Subcutaneous abdominal adipose tissue (tissue), 5 donors: ENCODE data around the gene PCDH15.

Experiments
- H3K27ac ChIP-seq: one replicate; pipeline ENCODE4 v1.7.0; 2013; ENCODE audit warnings: low read depth, mild to moderate bottlenecking, inconsistent platforms, low read length, moderate library complexity
- H3K27me3 ChIP-seq, 5 donors: one replicate each; pipeline ENCODE4 v1.7.0; 2013; ENCODE audit warnings: low read length in 5 of 5, inconsistent platforms in 1 of 5; ENCODE audit not compliant: control insufficient read depth in 5 of 5, insufficient read depth in 4 of 5
- H3K36me3 ChIP-seq, 5 donors: one replicate each; pipeline ENCODE4 v1.7.0; 2013; ENCODE audit warnings: low read length in 5 of 5; ENCODE audit not compliant: control insufficient read depth in 5 of 5, insufficient read depth in 5 of 5
- H3K4me1 ChIP-seq, 5 donors: one replicate each; pipeline ENCODE4 v1.7.0; 2013; ENCODE audit warnings: low read length in 5 of 5, mild to moderate bottlenecking in 3 of 5, moderate library complexity in 1 of 5; ENCODE audit not compliant: control insufficient read depth in 5 of 5, insufficient read depth in 5 of 5
- H3K4me3 ChIP-seq, 5 donors: one replicate each; pipeline ENCODE4 v1.7.0; 2013; ENCODE audit warnings: low read length in 5 of 5, low read depth in 1 of 5
- H3K9ac ChIP-seq, 5 donors: one replicate each; pipeline ENCODE4 v1.7.0; 2013; ENCODE audit warnings: low read length in 5 of 5, mild to moderate bottlenecking in 4 of 5, moderate library complexity in 3 of 5
- H3K9me3 ChIP-seq, 5 donors: one replicate each; pipeline ENCODE4 v1.7.0; 2013; ENCODE audit warnings: low read length in 5 of 5; ENCODE audit not compliant: control insufficient read depth in 5 of 5
- donor health status: healthy.
- donor health status: healthy.
- donor health status: healthy.
- donor health status: healthy.
- donor health status: healthy.

PCDH15 gene

DNA sequence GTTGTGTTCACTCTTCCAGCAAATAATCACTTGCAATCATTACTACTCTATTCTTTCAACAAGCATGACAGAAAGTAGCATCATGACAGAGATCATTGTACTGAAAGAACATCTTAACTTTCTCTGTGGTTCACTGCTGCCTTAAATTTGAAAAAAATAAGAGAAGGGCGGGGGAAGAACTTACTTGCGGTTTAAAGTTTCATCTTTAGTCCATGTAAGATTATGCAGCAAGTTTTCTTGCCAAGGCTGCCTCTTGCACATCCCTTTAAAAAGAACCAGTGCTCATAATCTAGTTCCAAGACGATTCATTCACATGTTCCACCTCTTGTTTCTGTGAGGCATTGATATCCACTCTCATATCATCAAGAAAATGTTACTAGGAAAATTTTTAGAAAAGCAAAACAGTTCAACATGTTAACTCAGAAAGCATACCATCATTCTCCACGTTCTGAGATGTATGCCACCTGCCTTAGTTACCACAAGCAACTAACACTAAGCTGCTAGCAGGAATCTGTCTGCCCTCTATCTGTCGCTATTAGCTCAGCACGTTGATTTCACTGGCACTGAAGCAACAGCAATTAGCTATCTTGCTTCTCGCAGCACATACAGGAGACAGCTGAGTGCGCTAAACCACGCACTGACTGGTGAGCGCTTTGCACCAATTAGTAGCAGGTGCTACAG, at the start of gene PCDH15:
TSS of gene PCDH15 (minus strand) at position 491 of the 681 bp plus-strand sequence. CDS start 136,969 bp downstream, outside the sequence.
- H3K36me3 ChIP-seq, result no peaks in the 10 kb centered on the region
- H3K4me1 ChIP-seq, result peaks cover 0 to 1% (median 0%) of the 10 kb centered on the region in 5 donors
- H3K4me3 ChIP-seq, result no peak within 1 kb of the TSS
- no peak within 1 kb of the TSS for H3K27ac ChIP-seq
- H3K9me3 ChIP-seq, result no peaks in the 10 kb centered on the region
- no peaks in the 10 kb centered on the region for H3K27me3 ChIP-seq
- H3K9ac ChIP-seq, result no peak within 1 kb of the TSS

GRCh38 chr10:54843932-54844331, 42.9 kb upstream of the PCDH15 start:
- Histone ChIP-seq H3K9ac (no peak overlapping the region), H3K4me3 (no peak overlapping the region), H3K27ac (no peak overlapping the region), H3K27me3 (no peaks in the 10 kb centered on the region), H3K36me3 (no peaks in the 10 kb centered on the region), H3K4me1 (no peaks in the 10 kb centered on the region), H3K9me3 (peaks cover 0 to 5% (median 0%) of the 10 kb centered on the region in 5 donors)

GRCh38 chr10:54843085-54843646, 42.1 kb upstream of the PCDH15 start:
- no peak overlapping the region for H3K9ac ChIP-seq
- no peak overlapping the region for H3K4me3 ChIP-seq
- no peaks in the 10 kb centered on the region for H3K27me3 ChIP-seq
- no peaks in the 10 kb centered on the region for H3K36me3 ChIP-seq
- H3K9me3 ChIP-seq, result peaks cover 0 to 10% (median 2%) of the 10 kb centered on the region in 5 donors
- H3K27ac ChIP-seq, result no peak overlapping the region
- H3K4me1 ChIP-seq, result no peaks in the 10 kb centered on the region

GRCh38 chr10:54837479-54837878, 36.4 kb upstream of the PCDH15 start:
- H3K27ac ChIP-seq, result no peak overlapping the region
- H3K9ac ChIP-seq, result no peak overlapping the region
- no peaks in the 10 kb centered on the region for H3K36me3 ChIP-seq
- H3K9me3 ChIP-seq, result peaks cover 0 to 10% (median 4%) of the 10 kb centered on the region in 5 donors
- no peak overlapping the region for H3K4me3 ChIP-seq
- no peaks in the 10 kb centered on the region for H3K4me1 ChIP-seq
- no peaks in the 10 kb centered on the region for H3K27me3 ChIP-seq

GRCh38 chr10:54833029-54833428, 32.0 kb upstream of the PCDH15 start:
- H3K9me3 ChIP-seq, result peaks cover 0 to 3% (median 0%) of the 10 kb centered on the region in 5 donors

GRCh38 chr10:54826994-54827560, 26.0 kb upstream of the PCDH15 start:
- Histone ChIP-seq H3K4me3 (no peak overlapping the region), H3K9me3 (no peaks in the 10 kb centered on the region), H3K36me3 (no peaks in the 10 kb centered on the region)

More at GRCh38 chr10:54833029-54833428, 32.0 kb upstream of the PCDH15 start:
- Histone ChIP-seq H3K36me3 (no peaks in the 10 kb centered on the region), H3K4me1 (no peaks in the 10 kb centered on the region), H3K27me3 (no peaks in the 10 kb centered on the region), H3K9ac (no peak overlapping the region), H3K4me3 (no peak overlapping the region), H3K27ac (no peak overlapping the region)

GRCh38 chr10:54815583-54815982, 14.6 kb upstream of the PCDH15 start:
- Histone ChIP-seq H3K27me3 (no peaks in the 10 kb centered on the region), H3K9me3 (no peaks in the 10 kb centered on the region), H3K4me1 (no peaks in the 10 kb centered on the region), H3K27ac (no peak overlapping the region), H3K9ac (no peak overlapping the region), H3K4me3 (no peak overlapping the region), H3K36me3 (no peaks in the 10 kb centered on the region)

More at GRCh38 chr10:54826994-54827560, 26.0 kb upstream of the PCDH15 start:
- Histone ChIP-seq H3K27ac (no peak overlapping the region), H3K9ac (no peak overlapping the region), H3K27me3 (no peaks in the 10 kb centered on the region), H3K4me1 (no peaks in the 10 kb centered on the region)

DNA sequence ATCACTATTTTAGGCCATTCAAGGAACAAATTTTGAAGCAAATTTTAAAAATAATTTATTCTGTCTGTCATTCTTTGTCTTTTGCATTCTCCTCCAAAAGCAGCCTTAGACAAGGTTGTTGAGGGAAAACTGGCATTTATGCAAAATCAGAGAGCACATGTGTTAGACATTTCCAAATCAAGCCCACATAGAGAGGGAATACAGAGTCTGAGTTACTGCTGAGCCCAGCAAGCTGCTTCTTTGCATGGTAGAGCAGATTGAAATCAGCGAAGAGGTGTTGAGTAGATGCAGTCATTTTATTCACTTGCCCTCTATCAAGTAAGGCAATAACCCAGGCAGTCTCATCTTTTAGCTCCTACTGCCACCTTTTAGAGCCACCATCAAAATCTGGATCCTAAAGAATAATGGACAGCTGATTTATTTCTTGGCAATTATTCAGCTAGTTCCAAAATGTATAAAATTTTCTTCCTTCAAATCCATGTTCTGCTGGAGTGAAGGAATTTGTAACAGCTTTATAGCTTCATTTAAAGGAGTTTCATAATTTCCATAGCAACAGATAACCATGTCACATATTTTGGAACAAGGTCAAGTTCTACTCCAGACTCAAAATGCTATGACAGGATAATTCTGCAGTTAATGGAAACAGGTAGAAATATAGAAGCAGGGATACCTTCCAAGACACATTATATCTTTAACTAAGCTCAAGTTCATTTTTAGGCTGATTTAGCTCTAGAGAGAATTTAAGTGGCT, 7.3 kb upstream of the PCDH15 start:
- H3K27me3 ChIP-seq, result no peaks in the 10 kb centered on the region
- H3K4me1 ChIP-seq, result no peaks in the 10 kb centered on the region
- H3K9ac ChIP-seq, result no peak overlapping the region
- H3K4me3 ChIP-seq, result no peak overlapping the region
- no peak overlapping the region for H3K27ac ChIP-seq
- no peaks in the 10 kb centered on the region for H3K36me3 ChIP-seq
- H3K9me3 ChIP-seq, result no peaks in the 10 kb centered on the region

DNA sequence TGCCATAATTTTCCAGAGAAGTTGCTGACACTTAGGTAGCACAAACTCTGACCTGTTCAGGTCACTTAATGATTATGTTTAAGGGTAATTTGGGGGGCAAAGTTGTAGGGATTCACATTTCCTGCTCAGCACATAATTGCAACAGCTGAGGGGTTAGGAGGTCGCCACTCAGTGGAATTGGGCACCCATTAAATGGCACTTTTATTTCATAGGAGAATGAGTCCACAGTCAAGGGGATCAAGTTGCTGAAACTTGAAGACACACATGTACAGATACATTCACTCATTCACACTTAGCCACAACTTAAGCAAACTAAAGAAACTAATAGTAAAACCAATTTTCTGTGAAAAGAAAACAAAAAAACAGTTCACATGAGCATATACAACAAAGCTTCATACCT, 1.5 kb downstream of the PCDH15 start:
- no peak overlapping the region for H3K9ac ChIP-seq
- no peak overlapping the region for H3K4me3 ChIP-seq
- H3K27ac ChIP-seq, result no peak overlapping the region
- H3K4me1 ChIP-seq, result peaks cover 0 to 1% (median 0%) of the 10 kb centered on the region in 5 donors
- no peaks in the 10 kb centered on the region for H3K9me3 ChIP-seq
- H3K36me3 ChIP-seq, result no peaks in the 10 kb centered on the region
- H3K27me3 ChIP-seq, result no peaks in the 10 kb centered on the region
